HG02973 (cell line): Measurements from ENCODE around the gene CYP4X1.
"Not testable (repeated sequence)": the region's sequence is repeated elsewhere in the genome, so short reads cannot be mapped to it uniquely, and the experiment has no call there.

ENCODE experiments used
- ATAC-seq: cut with Tn5 transposase; IDR thresholded peaks from one replicate; pipeline ENCODE4 v1.9.1; 2021; ENCODE audit warnings: moderate library complexity; ENCODE audit not compliant: unreplicated experiment

The CYP4X1 gene, protein sequence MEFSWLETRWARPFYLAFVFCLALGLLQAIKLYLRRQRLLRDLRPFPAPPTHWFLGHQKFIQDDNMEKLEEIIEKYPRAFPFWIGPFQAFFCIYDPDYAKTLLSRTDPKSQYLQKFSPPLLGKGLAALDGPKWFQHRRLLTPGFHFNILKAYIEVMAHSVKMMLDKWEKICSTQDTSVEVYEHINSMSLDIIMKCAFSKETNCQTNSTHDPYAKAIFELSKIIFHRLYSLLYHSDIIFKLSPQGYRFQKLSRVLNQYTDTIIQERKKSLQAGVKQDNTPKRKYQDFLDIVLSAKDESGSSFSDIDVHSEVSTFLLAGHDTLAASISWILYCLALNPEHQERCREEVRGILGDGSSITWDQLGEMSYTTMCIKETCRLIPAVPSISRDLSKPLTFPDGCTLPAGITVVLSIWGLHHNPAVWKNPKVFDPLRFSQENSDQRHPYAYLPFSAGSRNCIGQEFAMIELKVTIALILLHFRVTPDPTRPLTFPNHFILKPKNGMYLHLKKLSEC

GRCh38 chr1:47023268-47024140 lies at the start of gene CYP4X1:
Gene CYP4X1 (plus strand): TSS chr1:47023669. CDS start chr1:47023818, 149 bp downstream.
- ATAC-seq: no peak

- ATAC-seq: no peak
Observed at GRCh38 chr1:46983166-46983829, 40.2 kb upstream of the CYP4X1 start.

GRCh38 chr1:46983830-46984586 lies 39.5 kb upstream of the CYP4X1 start:
- no peak for ATAC-seq

- not testable (repeated sequence) for ATAC-seq
Observed at GRCh38 chr1:46990541-46990940, 32.9 kb upstream of the CYP4X1 start.

- ATAC-seq: no peak
Observed at GRCh38 chr1:46991083-46991923, 32.2 kb upstream of the CYP4X1 start.

DNA sequence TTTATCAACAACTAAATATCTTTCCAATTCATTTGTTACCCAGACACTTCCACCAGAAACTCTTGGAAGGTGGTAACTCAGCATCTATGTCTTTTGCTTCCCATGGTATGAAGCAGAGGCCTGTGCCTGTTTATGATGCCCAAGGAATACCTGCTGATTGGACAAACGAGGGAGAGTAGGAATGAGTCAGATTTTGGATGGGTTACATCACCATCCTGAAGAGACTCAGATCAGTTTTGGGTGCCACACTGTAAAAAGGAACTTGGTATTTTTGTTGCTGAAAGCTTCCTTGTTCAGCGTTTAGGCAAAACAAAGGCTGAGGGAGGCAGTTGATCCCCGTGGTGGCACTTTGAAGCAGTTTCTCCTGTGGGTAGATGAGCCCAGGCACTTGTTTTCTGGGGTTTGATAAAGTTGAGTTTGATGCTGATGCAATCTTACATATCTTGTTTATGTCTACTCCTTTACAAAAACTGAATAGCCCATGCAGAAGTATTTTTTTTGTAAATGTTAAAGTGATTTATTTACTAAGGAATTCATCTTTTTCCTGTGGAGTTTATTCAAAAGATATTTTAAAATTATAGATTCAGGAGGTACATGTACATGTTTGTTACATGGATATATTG lies 26.7 kb upstream of the CYP4X1 start:
- no peak for ATAC-seq

GRCh38 chr1:47002211-47002610 lies 21.3 kb upstream of the CYP4X1 start:
- no peak for ATAC-seq

- no peak for ATAC-seq
Observed at GRCh38 chr1:47003896-47004403, 19.5 kb upstream of the CYP4X1 start.

DNA sequence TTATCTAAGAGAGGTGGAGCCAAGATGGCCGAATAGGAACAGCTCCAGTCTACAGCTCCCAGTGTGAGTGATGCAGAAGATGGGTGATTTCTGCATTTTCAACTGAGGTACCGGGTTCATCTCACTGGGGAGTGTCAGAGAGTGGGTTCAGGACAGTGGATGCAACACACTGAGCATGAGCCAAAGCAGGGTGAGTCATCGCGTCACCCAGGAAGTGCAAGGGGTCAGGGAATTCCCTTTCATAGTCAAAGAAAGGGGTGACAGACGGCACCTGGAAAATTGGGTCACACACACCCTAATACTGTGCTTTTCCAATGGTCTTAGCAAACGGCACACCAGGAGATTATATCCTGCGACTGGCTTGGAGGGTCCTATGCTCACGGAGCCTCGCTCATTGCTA lies 17.0 kb upstream of the CYP4X1 start:
- not testable (repeated sequence) for ATAC-seq

GRCh38 chr1:47013293-47013692 lies 10.2 kb upstream of the CYP4X1 start:
- ATAC-seq: no peak

DNA sequence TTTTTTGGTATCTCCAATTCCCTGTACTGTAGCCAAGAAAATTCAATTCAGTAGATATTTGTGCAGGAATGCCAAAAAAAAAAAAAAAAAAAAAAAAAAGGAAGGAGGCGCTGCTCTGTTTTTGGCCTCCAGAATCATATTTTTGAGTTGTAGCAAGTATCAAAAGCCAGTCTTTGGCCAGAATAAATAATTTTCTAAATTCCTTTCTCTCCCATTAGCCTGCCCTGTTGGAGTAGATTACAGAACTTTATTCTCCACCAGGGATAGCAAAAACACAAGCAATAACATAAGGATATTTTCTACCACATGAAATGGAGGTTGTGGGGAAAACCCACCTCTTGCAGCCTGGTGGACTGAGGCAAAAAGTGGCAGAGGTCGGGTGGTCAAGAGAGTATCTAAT lies 2.4 kb upstream of the CYP4X1 start:
- ATAC-seq: no peak

DNA sequence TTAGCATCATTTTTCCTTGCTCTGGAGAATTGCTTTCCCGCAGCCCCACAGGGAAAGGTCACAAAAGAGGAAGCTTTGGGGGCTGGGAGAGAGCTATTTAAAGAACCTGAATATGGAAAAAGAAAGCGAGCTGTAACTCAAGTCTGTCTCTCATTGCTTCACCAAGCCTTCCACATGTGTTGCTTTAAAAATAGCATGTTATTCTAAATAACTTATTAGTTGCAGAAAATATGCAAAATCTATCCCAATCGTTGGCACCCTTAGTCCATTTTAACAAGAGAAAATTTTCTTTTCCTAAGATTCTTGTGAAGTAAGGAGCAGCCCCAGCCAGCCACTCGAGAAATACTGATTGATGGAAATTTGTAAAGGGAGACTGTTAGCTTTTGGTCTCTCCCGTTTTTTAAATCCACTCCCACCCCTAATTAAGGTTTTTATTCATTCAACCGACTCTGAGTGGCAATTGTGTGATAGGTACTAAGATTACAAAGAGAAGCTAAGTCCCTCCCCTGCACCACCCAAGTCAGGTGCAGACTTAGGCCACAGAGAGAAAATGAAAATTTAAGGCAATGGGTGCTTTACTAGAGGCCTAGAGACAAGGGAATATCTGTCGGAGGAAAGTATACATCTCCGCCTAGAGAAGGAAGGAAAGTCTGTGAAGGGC lies 802 bp downstream of the CYP4X1 start:
- ATAC-seq: no peak

GRCh38 chr1:47030170-47030805 lies 6.8 kb downstream of the CYP4X1 start:
- ATAC-seq: no peak

DNA sequence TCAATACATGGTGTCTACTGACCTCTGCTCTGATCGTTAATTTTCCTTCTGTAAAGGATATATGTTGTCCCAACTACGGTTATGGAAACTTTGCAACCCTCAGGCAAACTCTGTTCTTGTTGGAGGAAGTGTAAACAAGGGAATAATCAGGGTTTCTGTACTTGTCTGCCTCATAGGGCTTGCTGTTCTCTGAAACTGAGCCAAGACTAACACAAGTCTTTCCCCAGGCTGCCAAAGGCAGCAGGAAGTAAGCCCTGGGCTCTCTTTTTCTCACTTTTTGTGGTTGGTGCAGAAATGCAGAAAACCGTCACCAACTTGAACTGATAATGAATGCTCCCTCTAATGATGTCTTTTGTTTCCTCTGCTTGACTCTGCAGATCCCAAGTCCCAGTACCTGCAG lies 7.6 kb downstream of the CYP4X1 start:
- no peak for ATAC-seq

GRCh38 chr1:47031585-47031984 lies 8.1 kb downstream of the CYP4X1 start:
- no peak for ATAC-seq

GRCh38 chr1:47036764-47037163 lies 13.3 kb downstream of the CYP4X1 start:
- no peak for ATAC-seq

- no peak for ATAC-seq
Observed at GRCh38 chr1:47059376-47059775, 35.9 kb downstream of the CYP4X1 start.

DNA sequence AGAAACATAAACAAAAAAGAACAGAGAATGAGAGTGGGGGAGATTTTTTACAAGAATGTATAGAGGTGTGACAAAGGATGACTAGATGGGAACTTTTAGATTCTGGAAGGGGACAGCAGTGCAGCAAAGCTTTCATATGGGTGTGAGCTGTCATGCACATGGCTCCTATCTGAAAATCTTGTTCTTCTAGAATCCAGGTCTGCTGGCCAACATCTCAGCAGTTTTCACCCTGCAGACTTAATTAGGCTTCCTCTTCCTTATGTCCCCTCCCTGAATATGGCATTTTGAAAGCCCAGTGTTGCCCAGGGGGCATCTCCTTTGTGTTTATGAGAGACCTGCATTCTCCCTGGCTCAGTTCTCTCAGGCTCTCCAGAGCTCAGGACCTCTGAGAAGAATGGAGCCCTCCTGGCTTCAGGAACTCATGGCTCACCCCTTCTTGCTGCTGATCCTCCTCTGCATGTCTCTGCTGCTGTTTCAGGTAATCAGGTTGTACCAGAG lies 43.7 kb downstream of the CYP4X1 start, which contains the start of gene CYP4Z1:
TSS of gene CYP4Z1 (plus strand) at position 135 of the 498 bp plus-strand sequence. CDS start at position 395, 260 bp downstream.
- ATAC-seq: no peak
